Peyer's patch (tissue), 4 donors: ENCODE measurements around the gene HSD17B14. TPM values are rescaled to one million over a fixed set of nuclear protein-coding genes. Genes with fewer than 3 reads are reported as not detected.

Source experiments
- DNase-seq, 3 donors: peaks; one replicate each; pipeline ENCODE4 v3.0.0-alpha.2; 2017 to 2019
- H3K27ac ChIP-seq, 4 donors: fragments of 200-600 bp; sonication (generic); one replicate each; pipeline ENCODE4 v1.5.1; 2016 to 2019
- H3K27me3 ChIP-seq, 2 donors: fragments of 200-600 bp; sonication (generic); one replicate each; pipeline ENCODE4 v1.5.1; 2019
- H3K36me3 ChIP-seq, 3 donors: fragments of 200-600 bp; sonication (generic); one replicate each; pipeline ENCODE4 v1.5.1; 2016 to 2019
- H3K4me1 ChIP-seq, 4 donors: fragments of 200-600 bp; sonication (generic); one replicate each; pipeline ENCODE4 v1.5.1; 2016 to 2019
- H3K4me3 ChIP-seq, 4 donors: fragments of 200-600 bp; sonication (generic); 1 replicate in 3 of 4; 2 replicates in 1 of 4; pipeline ENCODE4 v1.5.1; 2016 to 2019; ENCODE audit warnings: mild to moderate bottlenecking in 1 of 4
- H3K9me3 ChIP-seq, 4 donors: fragments of 200-600 bp; sonication (generic); one replicate each; pipeline ENCODE4 v1.5.1; 2016 to 2019; ENCODE audit warnings: mild to moderate bottlenecking in 1 of 4
- POLR2A ChIP-seq, 2 donors: fragments of 450-650 bp; IDR thresholded peaks; one replicate each; pipeline ENCODE4 v1.5.1; 2017; ENCODE audit warnings: antibody characterized with exemption in 2 of 2, mild to moderate bottlenecking in 2 of 2, moderate library complexity in 2 of 2
- total RNA-seq, 4 donors: library from RNA; depleted of rRNA; stranded (reverse); fragments of >200 nt; gene quantifications; one replicate each; pipeline ENCODE4 v1.1.0, GENCODE V29; 2016
- TF ChIP-seq, protein P1 (sequence below), 6 experiments: fragments of 450-650 bp in 4 of 6; fragments of 200-600 bp in 2 of 6; sonication (generic) in 1 of 6; IDR thresholded peaks; one replicate each; pipeline ENCODE4 v1.5.1; 2017 to 2019; ENCODE audit warnings: antibody characterized with exemption in 6 of 6, mild to moderate bottlenecking in 3 of 6, moderate library complexity in 1 of 6

The HSD17B14 gene
- total RNA-seq, 4 donors from 2014 or later, result 2.0 to 8.8 (median 2.8) TPM; not detected in 1

DNA sequence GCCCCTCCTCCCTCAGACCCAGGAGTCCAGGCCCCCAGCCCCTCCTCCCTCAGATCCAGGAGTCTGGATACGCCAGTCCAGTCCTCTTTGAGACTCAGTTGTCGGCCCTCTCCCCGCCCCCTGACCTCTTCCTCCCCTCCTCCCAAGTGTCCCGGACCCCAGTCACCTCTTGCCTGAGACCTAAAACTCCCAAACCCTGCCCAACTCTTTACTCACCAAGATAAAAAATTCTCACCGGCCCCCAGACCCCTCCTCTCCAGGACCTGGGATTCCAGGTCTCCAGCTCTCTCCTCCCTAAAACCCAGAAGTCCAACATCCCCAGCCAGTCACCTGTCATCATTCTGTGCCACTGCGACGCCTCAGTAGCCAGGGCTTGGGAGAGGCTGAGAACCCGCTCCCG lies 1.4 kb upstream of the HSD17B14 start:
- H3K36me3 ChIP-seq, result no peaks in the 10 kb centered on the region
- no peaks in the 10 kb centered on the region for H3K27me3 ChIP-seq
- DNase-seq, result no peak
- peak overlapping the region in 1 of 4 donors; percentile 50 for H3K4me3 ChIP-seq
- peak overlapping the region in 2 of 4 donors; percentile 38 to 69 for H3K27ac ChIP-seq
- TF ChIP-seq, protein P1, sequence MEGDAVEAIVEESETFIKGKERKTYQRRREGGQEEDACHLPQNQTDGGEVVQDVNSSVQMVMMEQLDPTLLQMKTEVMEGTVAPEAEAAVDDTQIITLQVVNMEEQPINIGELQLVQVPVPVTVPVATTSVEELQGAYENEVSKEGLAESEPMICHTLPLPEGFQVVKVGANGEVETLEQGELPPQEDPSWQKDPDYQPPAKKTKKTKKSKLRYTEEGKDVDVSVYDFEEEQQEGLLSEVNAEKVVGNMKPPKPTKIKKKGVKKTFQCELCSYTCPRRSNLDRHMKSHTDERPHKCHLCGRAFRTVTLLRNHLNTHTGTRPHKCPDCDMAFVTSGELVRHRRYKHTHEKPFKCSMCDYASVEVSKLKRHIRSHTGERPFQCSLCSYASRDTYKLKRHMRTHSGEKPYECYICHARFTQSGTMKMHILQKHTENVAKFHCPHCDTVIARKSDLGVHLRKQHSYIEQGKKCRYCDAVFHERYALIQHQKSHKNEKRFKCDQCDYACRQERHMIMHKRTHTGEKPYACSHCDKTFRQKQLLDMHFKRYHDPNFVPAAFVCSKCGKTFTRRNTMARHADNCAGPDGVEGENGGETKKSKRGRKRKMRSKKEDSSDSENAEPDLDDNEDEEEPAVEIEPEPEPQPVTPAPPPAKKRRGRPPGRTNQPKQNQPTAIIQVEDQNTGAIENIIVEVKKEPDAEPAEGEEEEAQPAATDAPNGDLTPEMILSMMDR (IDR thresholded peaks at IDR 0.05), result no peak
- H3K9me3 ChIP-seq, result no peaks in the 10 kb centered on the region
- peaks cover 0 to 17% (median 10%) of the 10 kb centered on the region in 4 donors for H3K4me1 ChIP-seq

DNA sequence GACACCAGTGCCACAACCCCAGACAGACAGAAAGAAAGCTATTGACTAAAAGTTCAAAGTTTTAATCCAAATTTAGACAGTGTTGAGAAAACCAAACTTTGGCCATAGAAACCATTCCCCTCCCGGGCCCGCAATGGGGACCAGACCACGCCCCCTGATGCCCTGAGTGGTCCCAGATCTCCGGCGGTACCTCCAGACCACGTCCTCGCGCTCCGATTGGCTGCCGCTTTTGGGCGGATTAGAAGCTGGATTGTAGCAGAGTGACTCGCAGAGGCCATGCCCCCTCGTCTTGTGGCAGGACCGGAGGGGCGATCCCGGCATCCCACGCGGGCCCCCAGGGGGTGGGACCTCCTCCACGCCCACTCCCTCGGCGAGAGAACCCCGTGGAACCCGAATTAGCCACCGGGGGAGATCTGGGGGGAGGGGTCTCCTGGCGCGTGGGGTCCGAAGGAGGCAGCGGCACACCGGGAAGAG lies 797 bp upstream of the HSD17B14 start:
- H3K36me3 ChIP-seq, result no peaks in the 10 kb centered on the region
- peak overlapping the region; percentile 35 to 69 (median 36) for H3K27ac ChIP-seq
- no peak for TF ChIP-seq POLR2A (IDR thresholded peaks at IDR 0.05)
- TF ChIP-seq, protein P1 (IDR thresholded peaks at IDR 0.05), result no peak
- peak; percentile 62 to 95 (median 92) for DNase-seq
- peak overlapping the region; percentile 9 to 50 (median 25) for H3K4me3 ChIP-seq
- no peaks in the 10 kb centered on the region for H3K27me3 ChIP-seq
- H3K4me1 ChIP-seq, result peaks cover 0 to 17% (median 10%) of the 10 kb centered on the region in 4 donors
- H3K9me3 ChIP-seq, result no peaks in the 10 kb centered on the region

DNA sequence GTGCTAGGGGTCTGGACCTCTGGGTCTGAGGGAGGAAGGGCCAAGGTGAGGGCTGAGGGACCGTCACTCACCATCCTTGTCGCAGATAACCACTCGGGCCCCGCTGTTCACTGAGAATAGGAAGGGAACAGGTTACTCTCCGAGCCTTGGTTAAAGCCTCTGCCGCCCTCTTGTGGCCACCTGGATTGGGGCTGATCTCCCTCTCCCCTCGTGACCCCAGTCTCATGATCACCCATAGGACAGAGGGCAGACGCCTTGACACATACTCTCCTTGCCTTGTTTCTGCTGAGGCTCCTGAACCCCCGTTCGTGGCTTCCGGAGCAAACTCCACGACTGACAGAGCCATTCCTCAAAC lies 580 bp downstream of the HSD17B14 start:
- Histone ChIP-seq H3K27ac (peak overlapping the region; percentile 35 to 69 (median 50)), H3K4me1 (peaks cover 0 to 17% (median 10%) of the 10 kb centered on the region in 4 donors), H3K36me3 (no peaks in the 10 kb centered on the region), H3K9me3 (no peaks in the 10 kb centered on the region), H3K27me3 (no peaks in the 10 kb centered on the region), H3K4me3 (peak overlapping the region; percentile 11 to 50 (median 39))
- TF ChIP-seq, protein P1 (IDR thresholded peaks at IDR 0.05), result peak; percentile 81 to 98 (median 95)
- TF ChIP-seq POLR2A (IDR thresholded peaks at IDR 0.05), result peak in 1 of 2 donors; percentile 54
- peak; percentile 97 to 99 (median 99) for DNase-seq

DNA sequence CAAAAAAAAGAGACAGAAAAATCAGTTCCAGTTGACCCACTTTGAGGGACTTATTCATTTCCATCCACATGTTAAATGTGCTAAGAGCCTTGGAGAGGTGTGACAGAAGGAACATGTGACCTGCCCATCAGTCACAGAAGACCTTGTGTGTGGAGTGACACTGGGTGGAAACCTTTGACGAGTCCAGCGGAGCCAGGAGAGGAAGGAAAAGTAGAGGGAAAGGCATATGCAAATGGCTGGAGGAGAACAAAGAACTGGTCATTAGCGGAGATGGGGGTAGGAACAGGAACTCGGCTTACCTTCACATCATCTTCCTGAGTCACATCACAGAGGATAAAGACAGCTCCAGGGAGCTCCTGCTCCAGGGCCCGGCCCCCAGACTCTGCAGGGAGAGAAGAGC lies 2.3 kb downstream of the HSD17B14 start:
- H3K4me3 ChIP-seq, result no peak overlapping the region
- TF ChIP-seq, protein P1 (IDR thresholded peaks at IDR 0.05), result no peak
- TF ChIP-seq POLR2A (IDR thresholded peaks at IDR 0.05), result no peak
- H3K9me3 ChIP-seq, result no peaks in the 10 kb centered on the region
- H3K36me3 ChIP-seq, result no peaks in the 10 kb centered on the region
- H3K4me1 ChIP-seq, result peaks cover 0 to 17% (median 10%) of the 10 kb centered on the region in 4 donors
- H3K27ac ChIP-seq, result no peak overlapping the region
- DNase-seq, result no peak
- H3K27me3 ChIP-seq, result no peaks in the 10 kb centered on the region

DNA sequence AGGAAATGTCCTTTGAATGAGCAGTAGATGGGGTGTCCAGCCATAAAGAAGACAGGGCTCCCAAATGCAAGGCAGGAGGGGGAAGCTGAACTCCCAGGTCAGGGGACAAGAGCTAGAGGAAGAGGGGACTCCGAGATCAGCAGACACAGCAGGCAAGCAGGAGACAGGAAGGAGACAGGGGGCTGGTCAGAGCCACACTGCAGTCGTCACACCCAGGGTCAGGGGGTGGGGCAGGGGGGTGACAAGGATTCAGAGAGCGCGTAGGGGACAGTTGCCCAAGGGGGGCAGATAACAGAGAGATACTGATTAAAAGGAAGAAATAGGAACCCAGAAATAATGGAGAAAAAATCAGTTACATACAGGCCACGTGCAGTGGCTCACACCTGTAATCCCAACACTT lies 3.2 kb downstream of the HSD17B14 start:
- no peak for DNase-seq
- H3K4me1 ChIP-seq, result peaks cover 0 to 17% (median 10%) of the 10 kb centered on the region in 4 donors
- H3K9me3 ChIP-seq, result no peaks in the 10 kb centered on the region
- no peaks in the 10 kb centered on the region for H3K27me3 ChIP-seq
- TF ChIP-seq, protein P1 (IDR thresholded peaks at IDR 0.05), result no peak
- TF ChIP-seq POLR2A (IDR thresholded peaks at IDR 0.05), result no peak
- H3K36me3 ChIP-seq, result no peaks in the 10 kb centered on the region
- H3K4me3 ChIP-seq, result no peak overlapping the region
- H3K27ac ChIP-seq, result no peak overlapping the region

DNA sequence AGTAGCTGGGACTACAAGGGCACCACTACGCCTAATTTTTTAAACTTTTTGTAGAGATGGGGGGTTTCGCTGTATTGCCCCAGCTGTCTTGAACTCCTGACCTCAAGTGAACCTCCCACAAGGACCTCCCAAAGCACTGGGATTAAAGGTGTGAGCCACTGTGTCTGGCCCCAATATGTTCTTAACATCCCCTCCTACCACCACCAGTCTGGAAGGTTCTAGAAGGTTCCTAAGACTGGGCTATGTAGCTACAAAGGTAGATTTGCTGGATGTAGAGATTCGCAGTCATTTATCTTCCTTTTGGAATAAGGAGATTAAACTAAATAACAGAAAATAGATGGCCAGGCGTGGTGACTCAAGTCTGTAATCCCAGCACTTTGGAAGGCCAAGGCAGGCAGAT lies 5.3 kb downstream of the HSD17B14 start:
- DNase-seq, result no peak
- Histone ChIP-seq H3K4me3 (no peak overlapping the region), H3K4me1 (peaks cover 0 to 7% (median 5%) of the 10 kb centered on the region in 4 donors), H3K27ac (no peak overlapping the region), H3K9me3 (no peaks in the 10 kb centered on the region), H3K27me3 (no peaks in the 10 kb centered on the region), H3K36me3 (no peaks in the 10 kb centered on the region)
- TF ChIP-seq POLR2A (IDR thresholded peaks at IDR 0.05), result no peak
- TF ChIP-seq, protein P1 (IDR thresholded peaks at IDR 0.05), result no peak
